Activated T-helper 17 cell treated with anti-CD3 and anti-CD28 coated beads, Interleukin-2, amount 50 U/mL, for 72 hours (primary cell): Measurements from ENCODE around the gene DPPA5. TPM values are rescaled to one million over a fixed set of nuclear protein-coding genes. Genes with fewer than 3 reads are reported as not detected.

Source experiments
- ATAC-seq: fragments of 150-1000 bp; cut with Tn5 transposase; replicated peaks from 2 replicates; pipeline ENCODE4 v1.10.0; 2021; ENCODE audit warnings: mild to moderate bottlenecking, moderate library complexity
- H3K27ac Mint-ChIP-seq: one replicate; pipeline ENCODE4 v1.8.0; 2022; ENCODE audit warnings: mixed read lengths
- H3K27me3 Mint-ChIP-seq: one replicate; pipeline ENCODE4 v1.8.0; 2022; ENCODE audit warnings: mixed read lengths
- H3K36me3 Mint-ChIP-seq: one replicate; pipeline ENCODE4 v1.8.0; 2022; ENCODE audit warnings: low read depth, mild to moderate bottlenecking, mixed read lengths
- H3K4me1 Mint-ChIP-seq: one replicate; pipeline ENCODE4 v1.8.0; 2022; ENCODE audit warnings: mixed read lengths
- H3K4me3 Mint-ChIP-seq: one replicate; pipeline ENCODE4 v1.8.0; 2022; ENCODE audit warnings: mild to moderate bottlenecking, mixed read lengths
- H3K9me3 Mint-ChIP-seq: one replicate; pipeline ENCODE4 v1.8.0; 2022; ENCODE audit warnings: mixed read lengths
- total RNA-seq, 2 donors: library from RNA; stranded (reverse); gene quantifications; one replicate each; pipeline ENCODE4 v1.2.3, GENCODE V29; 2022

The DPPA5 gene
- total RNA-seq, 2 donors from 2014 or later = not detected

DNA sequence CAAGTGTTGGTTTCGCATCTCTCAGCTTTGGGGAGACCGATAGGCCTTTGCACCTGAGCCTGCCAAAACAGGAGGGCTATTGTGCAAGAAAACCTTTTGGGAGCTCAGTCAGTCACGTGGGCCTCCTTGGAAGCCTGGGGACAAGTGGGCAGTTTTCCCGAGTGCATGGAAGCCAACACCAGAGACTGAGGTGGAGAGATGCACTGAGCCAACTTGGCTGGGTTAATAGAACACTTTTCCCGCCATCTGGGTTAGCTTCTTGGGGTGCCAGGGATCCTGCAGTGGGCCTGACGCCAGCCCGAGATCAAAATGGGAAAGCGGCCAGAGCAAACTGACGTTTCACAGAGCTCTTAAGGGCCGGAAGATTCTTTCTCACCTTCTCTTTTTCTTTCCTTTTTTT is 18.4 kb upstream of the DPPA5 start:
- Mint-ChIP-seq H3K4me3 (no peak overlapping the region), H3K4me1 (no peaks in the 10 kb centered on the region), H3K27ac (no peak overlapping the region), H3K9me3 (no peaks in the 10 kb centered on the region), H3K27me3 (no peaks in the 10 kb centered on the region), H3K36me3 (no peaks in the 10 kb centered on the region)
- no peak for ATAC-seq

DNA sequence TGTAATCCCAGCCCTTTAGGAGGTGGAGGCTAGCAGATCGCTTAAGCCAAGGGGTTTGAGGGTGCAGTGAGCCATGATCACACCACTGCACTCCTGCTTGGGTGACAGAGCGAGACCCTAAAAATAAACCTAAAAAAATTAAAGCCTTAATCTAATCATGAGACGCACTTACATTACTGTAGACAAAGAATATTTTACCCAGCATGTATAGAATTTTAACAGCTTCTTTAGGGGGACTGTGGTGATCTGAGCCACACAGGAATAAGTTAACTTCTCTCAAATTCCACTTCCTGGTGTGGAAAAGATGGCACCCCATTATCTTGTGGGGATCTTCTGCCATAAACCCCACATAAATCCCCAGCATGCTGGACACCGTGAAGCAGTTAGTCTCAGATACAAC is 17.9 kb upstream of the DPPA5 start:
- Mint-ChIP-seq H3K4me1 (no peaks in the 10 kb centered on the region), H3K27ac (no peak overlapping the region), H3K27me3 (no peaks in the 10 kb centered on the region), H3K36me3 (no peaks in the 10 kb centered on the region), H3K4me3 (no peak overlapping the region), H3K9me3 (no peaks in the 10 kb centered on the region)
- no peak for ATAC-seq

DNA sequence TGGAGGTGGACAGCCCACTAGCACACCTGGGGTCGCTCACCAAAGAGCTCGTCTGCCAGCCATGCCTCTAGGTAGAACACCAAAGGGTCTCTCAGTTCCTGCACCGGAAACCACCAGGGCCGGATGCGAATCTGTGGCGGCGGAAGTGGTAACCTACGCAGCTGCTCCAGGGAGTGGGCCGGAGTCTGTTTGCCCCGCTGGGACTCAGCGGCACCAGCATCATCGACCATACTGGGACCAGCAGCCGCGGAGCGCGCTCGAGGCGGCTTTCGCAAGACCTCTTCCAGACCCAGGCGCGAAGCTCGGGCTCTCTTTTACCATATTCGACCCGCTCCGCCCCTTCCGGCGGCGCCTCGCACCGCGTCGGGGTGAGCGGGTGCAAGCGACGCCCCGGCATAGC is 15.5 kb upstream of the DPPA5 start, which contains the start of gene OOEP:
TSS of gene OOEP (minus strand) at position 335 of the 400 bp plus-strand sequence. CDS start at position 230, 105 bp downstream.
- Mint-ChIP-seq H3K27ac (no peak within 1 kb of the TSS), H3K4me1 (no peaks in the 10 kb centered on the region), H3K4me3 (no peak within 1 kb of the TSS), H3K36me3 (no peaks in the 10 kb centered on the region), H3K27me3 (no peaks in the 10 kb centered on the region), H3K9me3 (no peaks in the 10 kb centered on the region)
- no peak for ATAC-seq

DNA sequence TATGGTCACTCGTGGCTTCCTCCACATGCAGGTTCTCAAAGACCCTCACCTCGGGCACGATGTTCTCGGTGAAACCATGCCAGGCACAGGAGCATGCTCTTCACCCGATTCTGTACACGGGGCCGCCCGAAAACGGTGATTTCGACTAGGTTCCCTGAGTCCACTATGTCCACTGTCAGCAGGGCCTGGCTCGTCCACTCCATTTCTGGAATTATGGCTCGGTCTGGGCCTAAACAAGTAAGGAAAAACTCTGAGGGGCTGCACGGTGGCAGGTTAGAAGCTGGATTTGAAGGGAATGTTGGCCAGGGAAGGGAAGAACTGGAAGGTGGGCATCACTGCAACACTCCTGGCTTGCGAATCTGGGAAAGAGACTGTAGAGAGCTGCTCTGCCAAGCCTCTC is 15.1 kb upstream of the DPPA5 start:
- H3K4me1 Mint-ChIP-seq = no peaks in the 10 kb centered on the region
- no peaks in the 10 kb centered on the region for H3K9me3 Mint-ChIP-seq

DNA sequence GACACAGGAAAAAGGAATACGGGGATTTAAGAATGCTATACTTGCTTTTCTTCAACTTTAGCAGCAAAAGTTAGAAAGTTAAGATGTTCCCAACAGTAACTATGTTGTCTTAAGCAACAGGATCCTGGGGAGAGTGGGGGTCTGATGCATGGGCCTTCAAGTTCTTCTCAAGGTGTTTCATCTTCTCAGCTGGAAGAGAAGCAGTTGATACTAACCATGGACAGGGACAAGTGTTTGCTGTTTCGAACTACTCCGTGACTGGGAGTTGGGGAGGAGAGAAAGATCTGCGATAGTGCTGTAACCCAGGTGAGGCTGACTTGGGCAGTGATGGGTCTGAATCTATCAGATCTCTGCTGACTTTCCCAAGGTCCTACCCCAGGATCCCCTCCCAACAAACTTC is 14.6 kb upstream of the DPPA5 start:
- ATAC-seq = no peak
- no peaks in the 10 kb centered on the region for H3K4me1 Mint-ChIP-seq
- H3K36me3 Mint-ChIP-seq = no peaks in the 10 kb centered on the region
- no peaks in the 10 kb centered on the region for H3K27me3 Mint-ChIP-seq
- no peaks in the 10 kb centered on the region for H3K9me3 Mint-ChIP-seq
- H3K27ac Mint-ChIP-seq = no peak overlapping the region
- H3K4me3 Mint-ChIP-seq = no peak overlapping the region

More for the DNA sequence above, 15.1 kb upstream of the DPPA5 start:
- ATAC-seq = no peak
- Mint-ChIP-seq H3K4me3 (no peak overlapping the region), H3K27me3 (no peaks in the 10 kb centered on the region), H3K27ac (no peak overlapping the region), H3K36me3 (no peaks in the 10 kb centered on the region)

DNA sequence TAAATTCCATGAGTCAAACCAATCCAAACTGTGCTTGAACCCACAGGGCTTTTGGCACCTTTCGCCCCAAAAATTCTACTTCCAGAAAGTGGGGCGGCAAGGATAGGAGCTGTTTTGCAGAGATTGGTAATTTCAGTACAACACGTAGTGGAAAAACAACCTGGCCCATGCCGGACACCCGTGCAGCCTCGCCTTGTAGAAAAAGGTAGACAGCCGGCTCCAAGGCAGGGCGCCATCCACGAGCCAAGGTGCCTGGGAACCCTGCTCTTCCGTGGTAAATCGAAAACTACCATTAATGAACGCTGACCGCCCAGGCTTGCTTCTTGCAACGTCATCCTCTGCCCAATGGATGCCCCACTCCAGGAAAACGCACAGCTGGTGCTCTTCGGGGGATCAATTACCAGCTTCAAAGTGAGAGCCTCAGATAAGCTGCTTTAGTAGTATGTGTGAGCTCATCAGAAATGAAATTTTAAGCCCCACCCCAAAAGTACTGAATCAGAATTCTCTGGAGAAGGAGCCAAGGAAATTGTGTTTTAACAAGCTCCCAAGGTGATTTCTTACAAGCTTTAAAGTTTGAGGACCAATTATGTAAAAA is 13.8 kb upstream of the DPPA5 start:
- Mint-ChIP-seq H3K36me3 (no peaks in the 10 kb centered on the region), H3K27ac (no peak overlapping the region), H3K4me3 (no peak overlapping the region), H3K4me1 (no peaks in the 10 kb centered on the region), H3K27me3 (no peaks in the 10 kb centered on the region), H3K9me3 (no peaks in the 10 kb centered on the region)
- no peak for ATAC-seq

DNA sequence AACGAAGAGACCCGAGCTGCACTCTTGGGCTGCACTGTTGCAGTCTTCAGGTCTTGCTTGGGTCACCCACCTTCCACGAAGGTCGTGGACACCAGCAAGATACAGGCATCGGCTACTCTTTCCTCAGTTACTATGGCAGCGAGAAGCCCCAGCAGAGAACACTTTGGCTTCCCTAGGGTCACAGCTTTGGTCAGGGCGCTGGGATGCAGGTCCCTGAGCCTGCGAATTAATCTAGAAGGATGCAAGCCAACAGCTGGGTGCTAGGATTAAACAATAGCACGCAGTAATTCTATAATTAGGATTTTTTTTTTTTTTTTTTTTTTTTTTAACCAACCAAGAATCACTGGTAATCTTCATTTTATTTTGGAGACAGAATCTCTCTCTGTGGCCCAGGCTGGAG is 10.5 kb upstream of the DPPA5 start:
- Mint-ChIP-seq H3K27ac (no peak overlapping the region), H3K9me3 (no peaks in the 10 kb centered on the region), H3K4me3 (no peak overlapping the region), H3K4me1 (no peaks in the 10 kb centered on the region), H3K36me3 (no peaks in the 10 kb centered on the region), H3K27me3 (no peaks in the 10 kb centered on the region)
- ATAC-seq = no peak

DNA sequence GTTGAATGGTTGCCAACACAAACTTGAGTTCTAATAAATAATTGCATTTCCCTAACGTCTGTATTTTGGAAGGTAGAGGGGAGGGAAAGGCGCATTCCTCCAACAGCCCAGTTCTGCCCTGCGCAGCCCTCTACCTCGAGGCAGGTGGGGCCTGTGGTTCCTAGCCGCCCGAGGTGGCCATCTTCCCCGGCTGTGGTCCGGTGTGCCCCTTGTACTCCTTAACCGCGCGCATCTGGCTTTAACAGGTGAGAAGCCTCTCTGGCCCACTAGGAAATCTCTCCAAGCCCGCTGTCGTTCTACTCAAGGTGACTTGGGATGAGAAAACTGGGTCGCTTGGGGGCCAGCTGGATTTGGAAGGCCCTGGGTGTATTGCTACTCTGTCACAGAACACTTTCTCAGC is 10.0 kb upstream of the DPPA5 start:
- Mint-ChIP-seq H3K27me3 (no peaks in the 10 kb centered on the region), H3K4me3 (no peak overlapping the region), H3K9me3 (no peaks in the 10 kb centered on the region), H3K27ac (no peak overlapping the region), H3K4me1 (no peaks in the 10 kb centered on the region), H3K36me3 (no peaks in the 10 kb centered on the region)
- no peak for ATAC-seq

DNA sequence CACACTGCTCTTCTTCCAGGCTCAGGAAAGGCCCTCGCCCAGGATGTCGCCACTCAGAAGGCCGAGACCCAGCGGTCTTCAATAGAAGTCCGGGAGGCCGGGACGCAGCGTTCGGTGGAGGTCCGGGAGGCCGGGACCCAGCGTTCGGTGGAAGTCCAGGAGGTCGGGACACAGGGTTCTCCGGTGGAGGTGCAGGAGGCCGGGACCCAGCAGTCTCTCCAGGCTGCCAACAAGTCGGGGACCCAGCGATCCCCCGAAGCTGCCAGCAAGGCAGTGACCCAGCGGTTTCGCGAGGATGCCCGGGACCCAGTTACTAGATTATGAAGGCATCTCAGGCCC is 9.4 kb upstream of the DPPA5 start:
- Mint-ChIP-seq H3K27me3 (no peaks in the 10 kb centered on the region), H3K27ac (no peak overlapping the region), H3K4me3 (no peak overlapping the region), H3K36me3 (no peaks in the 10 kb centered on the region), H3K4me1 (no peaks in the 10 kb centered on the region), H3K9me3 (no peaks in the 10 kb centered on the region)
- no peak for ATAC-seq

DNA sequence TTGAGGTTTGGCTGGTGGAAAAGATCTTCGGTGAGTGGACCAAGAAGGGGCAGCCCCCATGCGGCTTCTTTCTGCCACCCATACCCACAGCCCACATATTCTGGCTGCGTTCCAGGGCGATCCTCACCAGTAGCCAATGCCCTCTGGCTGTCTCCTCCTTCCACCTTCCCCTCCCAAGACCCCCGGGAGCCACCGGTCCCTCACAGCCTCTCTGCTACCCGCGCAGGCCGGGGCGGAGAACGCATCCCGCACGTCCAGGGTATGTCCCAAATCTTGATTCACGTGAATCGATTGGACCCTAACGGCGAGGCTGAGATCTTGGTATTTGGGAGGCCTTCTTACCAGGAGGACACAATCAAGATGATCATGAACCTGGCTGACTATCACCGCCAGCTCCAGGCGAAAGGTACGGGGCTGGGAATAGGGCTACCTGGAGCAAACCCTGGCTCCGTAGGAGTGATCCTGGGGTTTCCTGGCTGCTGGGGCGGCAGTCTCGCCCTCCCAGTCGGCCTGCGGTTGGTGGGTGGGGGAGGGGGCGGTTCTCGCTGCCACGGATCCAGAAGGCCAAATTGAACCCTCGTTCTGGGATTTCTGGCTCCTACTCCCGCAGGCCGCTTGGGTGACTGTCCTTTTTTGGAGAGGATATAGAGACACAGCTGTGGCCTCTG is 8.9 kb upstream of the DPPA5 start:
- Mint-ChIP-seq H3K4me3 (no peak overlapping the region), H3K9me3 (no peaks in the 10 kb centered on the region), H3K4me1 (no peaks in the 10 kb centered on the region), H3K36me3 (no peaks in the 10 kb centered on the region), H3K27ac (no peak overlapping the region), H3K27me3 (no peaks in the 10 kb centered on the region)
- ATAC-seq = no peak

DNA sequence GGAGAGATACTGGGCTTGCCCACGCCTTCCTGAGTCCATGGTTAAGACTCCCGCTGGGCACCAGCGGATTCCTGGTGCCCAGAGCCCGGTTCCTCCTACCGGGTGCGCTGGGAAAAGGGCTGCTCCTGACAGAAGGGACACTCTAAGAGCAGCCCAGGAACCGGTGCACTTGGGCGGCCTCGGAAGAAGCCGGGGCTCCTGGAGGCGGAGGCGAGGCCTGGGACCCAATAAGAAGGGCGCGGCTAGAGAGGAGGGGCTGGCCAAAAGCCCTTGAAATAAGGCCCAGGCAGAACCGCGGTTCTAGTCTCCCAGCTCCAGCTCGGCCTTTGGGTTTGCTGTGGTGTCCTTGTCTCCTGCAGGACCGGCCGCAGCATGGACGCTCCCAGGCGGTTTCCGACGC is 8.3 kb upstream of the DPPA5 start, which contains the start of gene KHDC3L:
TSS of gene KHDC3L (plus strand) at position 301 of the 400 bp plus-strand sequence. CDS start at position 373, 72 bp downstream.
- H3K27ac Mint-ChIP-seq = no peak within 1 kb of the TSS
- ATAC-seq = no peak
- no peaks in the 10 kb centered on the region for H3K27me3 Mint-ChIP-seq
- H3K4me3 Mint-ChIP-seq = no peak within 1 kb of the TSS
- H3K36me3 Mint-ChIP-seq = no peaks in the 10 kb centered on the region
- H3K9me3 Mint-ChIP-seq = no peaks in the 10 kb centered on the region
- no peaks in the 10 kb centered on the region for H3K4me1 Mint-ChIP-seq

DNA sequence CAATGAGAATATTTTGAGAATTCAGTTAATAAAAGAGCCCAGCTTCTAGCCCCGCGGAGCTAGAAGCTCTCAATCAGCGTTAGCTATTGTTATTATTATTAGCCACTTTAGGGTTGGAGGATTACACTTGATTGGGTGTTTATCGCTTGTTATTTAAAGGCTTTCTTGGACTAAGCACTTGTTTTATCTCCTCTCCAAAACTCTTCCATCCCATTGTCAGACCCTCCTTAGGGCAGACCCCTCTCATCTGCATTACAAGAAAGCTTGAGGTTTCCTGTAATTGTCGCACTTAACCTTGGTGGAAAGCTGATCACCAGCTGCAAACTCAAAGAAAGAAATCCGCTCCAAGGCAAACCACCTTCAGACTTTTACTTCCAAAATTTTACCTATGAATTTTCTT is 4.8 kb downstream of the DPPA5 start:
- H3K27me3 Mint-ChIP-seq = peaks cover 15% of the 10 kb centered on the region
- no peaks in the 10 kb centered on the region for H3K9me3 Mint-ChIP-seq
- H3K4me3 Mint-ChIP-seq = no peak overlapping the region
- H3K27ac Mint-ChIP-seq = no peak overlapping the region
- ATAC-seq = no peak
- no peaks in the 10 kb centered on the region for H3K36me3 Mint-ChIP-seq
- H3K4me1 Mint-ChIP-seq = no peaks in the 10 kb centered on the region

DNA sequence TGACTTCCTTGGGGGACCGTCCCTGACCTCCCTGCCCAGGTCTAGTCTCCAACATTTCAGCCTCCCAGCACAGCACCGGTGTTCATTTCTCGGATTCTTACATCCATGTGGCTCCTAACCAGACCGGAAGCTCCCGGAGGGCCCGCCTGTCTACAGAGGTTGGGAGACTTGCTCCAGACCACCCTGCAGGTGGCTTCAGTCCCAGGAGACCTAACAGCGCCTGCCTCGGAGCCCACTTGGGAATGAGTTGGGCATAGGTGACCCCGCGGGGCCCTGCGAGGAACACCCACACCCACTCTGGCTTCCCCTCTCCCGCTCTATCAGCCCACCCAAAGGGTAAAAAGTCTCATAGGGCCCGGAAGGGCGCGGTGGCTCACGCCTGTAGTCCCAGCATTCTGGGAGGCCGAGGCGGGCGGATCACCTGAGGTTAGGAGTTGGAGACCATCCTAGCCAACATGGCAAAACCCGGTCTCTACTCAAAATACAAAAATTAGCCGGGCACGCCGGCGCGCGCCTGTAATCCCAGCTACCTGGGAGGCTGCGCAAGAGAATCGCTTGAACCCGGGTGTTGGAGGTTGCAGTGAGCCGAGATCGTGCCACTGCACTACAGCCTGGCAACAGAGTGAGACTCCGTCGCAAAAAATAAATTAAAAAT is 5.4 kb downstream of the DPPA5 start:
- Mint-ChIP-seq H3K36me3 (no peaks in the 10 kb centered on the region), H3K27ac (no peak overlapping the region), H3K27me3 (peaks cover 15% of the 10 kb centered on the region), H3K9me3 (no peaks in the 10 kb centered on the region), H3K4me3 (no peak overlapping the region), H3K4me1 (no peaks in the 10 kb centered on the region)
- ATAC-seq = no peak

DNA sequence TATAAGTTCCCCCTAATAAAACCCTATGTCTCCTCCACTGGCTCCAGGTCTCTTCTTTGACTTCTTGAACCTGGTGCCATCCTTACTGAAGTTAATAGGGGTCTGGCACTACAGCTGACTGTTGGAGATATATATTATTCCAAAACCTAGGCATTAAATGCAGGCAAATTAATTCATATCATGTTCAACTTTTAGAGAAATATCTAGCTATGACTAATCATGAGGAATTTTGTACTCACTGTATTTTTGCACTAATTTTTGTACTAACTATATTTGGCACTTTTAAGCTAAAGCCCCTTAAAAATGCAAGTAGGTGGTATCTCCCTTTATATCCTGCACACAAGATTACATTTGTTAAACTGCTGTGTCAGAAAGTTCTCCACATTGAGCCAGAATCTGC is 10.9 kb downstream of the DPPA5 start:
- Mint-ChIP-seq H3K27ac (no peak overlapping the region), H3K27me3 (peaks cover 10% of the 10 kb centered on the region), H3K36me3 (no peaks in the 10 kb centered on the region), H3K4me3 (no peak overlapping the region), H3K4me1 (peaks cover 5% of the 10 kb centered on the region), H3K9me3 (no peaks in the 10 kb centered on the region)
- ATAC-seq = no peak

DNA sequence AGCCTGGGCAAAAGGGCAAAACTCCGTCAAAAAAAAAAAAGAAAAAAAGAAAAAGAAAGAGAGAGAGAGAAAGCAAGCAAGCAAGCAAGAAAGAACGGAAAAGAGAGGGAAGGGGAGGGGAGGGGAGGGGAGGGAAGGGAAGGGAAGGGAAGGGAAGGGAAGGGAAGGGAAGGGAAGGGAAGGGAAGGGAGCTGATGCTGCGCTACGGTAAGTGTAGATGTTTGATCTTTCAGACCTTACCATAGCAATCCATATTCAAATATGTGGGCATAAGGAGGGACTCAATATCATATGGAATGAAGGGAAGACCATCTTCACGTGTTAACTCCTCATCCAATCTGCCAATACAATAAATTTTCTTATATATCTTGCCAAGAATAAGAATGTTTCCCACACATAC is 11.9 kb downstream of the DPPA5 start:
- Mint-ChIP-seq H3K36me3 (no peaks in the 10 kb centered on the region), H3K27me3 (peaks cover 6% of the 10 kb centered on the region), H3K4me3 (no peak overlapping the region), H3K9me3 (no peaks in the 10 kb centered on the region), H3K27ac (no peak overlapping the region), H3K4me1 (peaks cover 5% of the 10 kb centered on the region)
- ATAC-seq = no peak
